Osteoblast (primary cell): ENCODE data around the gene PDE9A. TPM values are rescaled to one million over a fixed set of nuclear protein-coding genes. Genes with fewer than 3 reads are reported as not detected.
"Not testable (repeated sequence)": the region's sequence is repeated elsewhere in the genome, so short reads cannot be mapped to it uniquely, and the experiment has no call there.

Experiments
- DNase-seq: peaks from one replicate; pipeline ENCODE4 v3.0.0; 2011; ENCODE audit warnings: low spot score, mixed read lengths; ENCODE audit not compliant: insufficient read length; ENCODE audit errors: missing footprints
- H2AFZ ChIP-seq: 2 replicates; pipeline ENCODE4 v1.6.0; 2011; ENCODE audit warnings: mild to moderate bottlenecking, low read length
- H3K27ac ChIP-seq: 2 replicates; pipeline ENCODE4 v1.5.1; 2011; ENCODE audit warnings: mild to moderate bottlenecking, low read depth, low read length, moderate library complexity
- H3K27me3 ChIP-seq: 2 replicates; pipeline ENCODE4 v1.6.0; 2012; ENCODE audit warnings: mild to moderate bottlenecking, control low read depth, inconsistent platforms, low read length, moderate library complexity; ENCODE audit not compliant: insufficient read depth
- H3K36me3 ChIP-seq: 2 replicates; pipeline ENCODE4 v1.5.1; 2011; ENCODE audit warnings: mild to moderate bottlenecking, low read length, control low read depth, moderate library complexity; ENCODE audit not compliant: insufficient read depth
- H3K4me1 ChIP-seq: 2 replicates; pipeline ENCODE4 v1.5.1; 2011; ENCODE audit warnings: mild to moderate bottlenecking, low read length, control low read depth, moderate library complexity; ENCODE audit not compliant: insufficient read depth
- H3K4me2 ChIP-seq: 2 replicates; pipeline ENCODE4 v1.6.0; 2011; ENCODE audit warnings: mild to moderate bottlenecking, low read length; ENCODE audit not compliant: insufficient read depth
- H3K4me3 ChIP-seq: fragments of 200-600 bp; sonication (generic); 3 replicates; pipeline ENCODE4 v1.5.1; 2012; ENCODE audit warnings: mild to moderate bottlenecking, low read length, inconsistent platforms; ENCODE audit not compliant: insufficient read depth
- H3K79me2 ChIP-seq: 2 replicates; pipeline ENCODE4 v1.6.0; 2012; ENCODE audit warnings: mild to moderate bottlenecking, low read length, control low read depth, inconsistent platforms; ENCODE audit not compliant: insufficient read depth
- H3K9me3 ChIP-seq: 2 replicates; pipeline ENCODE4 v1.5.1; 2011; ENCODE audit warnings: low read depth, low read length, control low read depth
- H4K20me1 ChIP-seq: 2 replicates; pipeline ENCODE4 v1.6.0; 2012; ENCODE audit warnings: mild to moderate bottlenecking, low read length, control low read depth; ENCODE audit not compliant: insufficient read depth
- CTCF ChIP-seq: IDR thresholded peaks from 2 replicates; pipeline ENCODE4 v1.5.1; 2011; ENCODE audit warnings: mild to moderate bottlenecking, low read depth, low read length, moderate library complexity; ENCODE audit errors: extremely low read depth
- total RNA-seq: library from RNA; depleted of rRNA; stranded (reverse); fragments of >200 nt; gene quantifications from 2 replicates; pipeline ENCODE4 v1.2.3, GENCODE V29; 2012

Gene PDE9A
- total RNA-seq, 1 donor = 0.36 TPM

- H3K9me3 ChIP-seq = no peaks in the 10 kb centered on the region
- no peak overlapping the region for H3K4me3 ChIP-seq
- H3K79me2 ChIP-seq = no peaks in the 10 kb centered on the region
- no peaks in the 10 kb centered on the region for H3K4me1 ChIP-seq
- H4K20me1 ChIP-seq = no peaks in the 10 kb centered on the region
- TF ChIP-seq CTCF = no peak
- no peaks in the 10 kb centered on the region for H3K36me3 ChIP-seq
- no peak overlapping the region for H3K4me2 ChIP-seq
- H2AFZ ChIP-seq = no peak overlapping the region
- DNase-seq = peak; percentile 52
- H3K27ac ChIP-seq = no peak overlapping the region
- peaks cover 15% of the 10 kb centered on the region for H3K27me3 ChIP-seq
Observed at GRCh38 chr21:42809171-42809570, 155.8 kb downstream of the PDE9A start.

- Histone ChIP-seq H3K4me1 (no peaks in the 10 kb centered on the region), H3K79me2 (no peaks in the 10 kb centered on the region), H3K9me3 (no peaks in the 10 kb centered on the region), H4K20me1 (no peaks in the 10 kb centered on the region), H3K4me2 (no peak overlapping the region), H2AFZ (no peak overlapping the region), H3K27me3 (peaks cover 15% of the 10 kb centered on the region), H3K36me3 (no peaks in the 10 kb centered on the region), H3K4me3 (no peak overlapping the region), H3K27ac (no peak overlapping the region)
- no peak for TF ChIP-seq CTCF
- no peak for DNase-seq
Observed at GRCh38 chr21:42809577-42810475, 156.4 kb downstream of the PDE9A start.

- no peak for TF ChIP-seq CTCF
- H2AFZ ChIP-seq = no peak overlapping the region
- H3K27me3 ChIP-seq = peaks cover 13% of the 10 kb centered on the region
- no peak overlapping the region for H3K27ac ChIP-seq
- no peaks in the 10 kb centered on the region for H3K79me2 ChIP-seq
- no peaks in the 10 kb centered on the region for H3K9me3 ChIP-seq
- no peaks in the 10 kb centered on the region for H4K20me1 ChIP-seq
- H3K36me3 ChIP-seq = no peaks in the 10 kb centered on the region
- H3K4me1 ChIP-seq = no peaks in the 10 kb centered on the region
- no peak overlapping the region for H3K4me3 ChIP-seq
- no peak for DNase-seq
- no peak overlapping the region for H3K4me2 ChIP-seq
Observed at GRCh38 chr21:42811960-42812359, 158.5 kb downstream of the PDE9A start.

GRCh38 chr21:42812528-42813241, 159.3 kb downstream of the PDE9A start:
- H3K4me3 ChIP-seq, H3K36me3 ChIP-seq, H3K27ac ChIP-seq, H3K79me2 ChIP-seq, H3K4me2 ChIP-seq, H3K9me3 ChIP-seq, H3K4me1 ChIP-seq, H2AFZ ChIP-seq, H4K20me1 ChIP-seq, DNase-seq: not testable (repeated sequence)
- peaks cover 11% of the 10 kb centered on the region for H3K27me3 ChIP-seq
